ENCODE measurements around the gene PROK2. TPM values are rescaled to one million over a fixed set of nuclear protein-coding genes. Genes with fewer than 3 reads are reported as not detected.

PROK2 gene
- total and polyA plus RNA-seq, 4 donors = 0.14 to 2.0 (median 0.33) TPM; not detected in 1

GRCh38 chr3:71810056-71810455 is 25.1 kb upstream of the PROK2 start:
- H3K27me3 ChIP-seq (ENCODE audit: control insufficient read depth, insufficient read depth, low read length) = no peaks in the 10 kb centered on the region
- no peak overlapping the region for H3K27ac ChIP-seq (ENCODE audit: low read depth, low read length)
- H3K4me3 ChIP-seq (ENCODE audit: low read depth, low read length) = no peak overlapping the region
- H3K4me1 ChIP-seq (ENCODE audit: control insufficient read depth, insufficient read depth, low read length) = no peaks in the 10 kb centered on the region
- H3K36me3 ChIP-seq (ENCODE audit: control insufficient read depth, insufficient read depth, low read length) = no peaks in the 10 kb centered on the region
- 80% methylated on average over 3 of the region's 3 CpGs for WGBS (ENCODE audit: insufficient coverage)
- DNase-seq (ENCODE audit: low read depth in 4 of 6, low spot score in 6 of 6) = no peak
- no peaks in the 10 kb centered on the region for H3K9me3 ChIP-seq (ENCODE audit: control insufficient read depth, insufficient read depth, low read length)

GRCh38 chr3:71809321-71810026 is 24.5 kb upstream of the PROK2 start:
- Histone ChIP-seq H3K4me1 (ENCODE audit: control insufficient read depth, insufficient read depth, low read length) (no peaks in the 10 kb centered on the region), H3K27ac (ENCODE audit: low read depth, low read length) (no peak overlapping the region), H3K27me3 (ENCODE audit: control insufficient read depth, insufficient read depth, low read length) (no peaks in the 10 kb centered on the region), H3K4me3 (ENCODE audit: low read depth, low read length) (no peak overlapping the region), H3K9me3 (ENCODE audit: control insufficient read depth, insufficient read depth, low read length) (no peaks in the 10 kb centered on the region), H3K36me3 (ENCODE audit: control insufficient read depth, insufficient read depth, low read length) (no peaks in the 10 kb centered on the region)
- DNase-seq (ENCODE audit: low read depth in 4 of 6, low spot score in 6 of 6) = no peak
- WGBS (ENCODE audit: insufficient coverage) = 89% methylated on average over 6 of the region's 6 CpGs

DNA sequence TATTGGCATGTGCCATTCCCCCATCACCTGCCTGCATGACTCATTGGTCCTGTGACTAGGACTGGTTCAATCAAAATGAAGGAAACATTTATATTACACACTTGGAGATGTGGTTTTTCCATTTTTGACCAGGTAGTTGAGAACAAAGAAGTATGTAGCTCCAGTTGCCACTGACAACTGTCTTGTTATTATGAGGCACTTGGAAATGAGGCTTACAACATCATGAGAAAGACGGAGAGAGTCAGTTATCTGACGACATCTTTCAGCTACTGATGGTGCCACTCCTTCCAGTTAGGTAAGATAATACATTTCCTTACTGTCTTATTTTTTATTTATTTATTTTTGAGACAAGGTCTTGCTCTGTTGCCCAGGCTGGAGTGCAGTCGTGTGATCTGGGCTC is 21.8 kb upstream of the PROK2 start:
- no peaks in the 10 kb centered on the region for H3K9me3 ChIP-seq (ENCODE audit: control insufficient read depth, insufficient read depth, low read length)
- 88% methylated on average over 1 of the region's 3 CpGs for WGBS (ENCODE audit: insufficient coverage)

GRCh38 chr3:71805691-71806090 is 20.7 kb upstream of the PROK2 start:
- no peaks in the 10 kb centered on the region for H3K4me1 ChIP-seq (ENCODE audit: control insufficient read depth, insufficient read depth, low read length)
- no peak overlapping the region for H3K27ac ChIP-seq (ENCODE audit: low read depth, low read length)
- peaks cover 2% of the 10 kb centered on the region for H3K27me3 ChIP-seq (ENCODE audit: control insufficient read depth, insufficient read depth, low read length)
- no peaks in the 10 kb centered on the region for H3K9me3 ChIP-seq (ENCODE audit: control insufficient read depth, insufficient read depth, low read length)
- H3K4me3 ChIP-seq (ENCODE audit: low read depth, low read length) = no peak overlapping the region
- DNase-seq (ENCODE audit: low read depth in 4 of 6, low spot score in 6 of 6) = no peak
- WGBS (ENCODE audit: insufficient coverage) = 100% methylated on average over 1 of the region's 2 CpGs
- H3K36me3 ChIP-seq (ENCODE audit: control insufficient read depth, insufficient read depth, low read length) = no peaks in the 10 kb centered on the region

More for the DNA sequence above, 21.8 kb upstream of the PROK2 start:
- Histone ChIP-seq H3K4me1 (ENCODE audit: control insufficient read depth, insufficient read depth, low read length) (no peaks in the 10 kb centered on the region), H3K27ac (ENCODE audit: low read depth, low read length) (no peak overlapping the region), H3K4me3 (ENCODE audit: low read depth, low read length) (no peak overlapping the region), H3K36me3 (ENCODE audit: control insufficient read depth, insufficient read depth, low read length) (no peaks in the 10 kb centered on the region), H3K27me3 (ENCODE audit: control insufficient read depth, insufficient read depth, low read length) (peaks cover 2% of the 10 kb centered on the region)
- DNase-seq (ENCODE audit: low read depth in 4 of 6, low spot score in 6 of 6) = no peak

DNA sequence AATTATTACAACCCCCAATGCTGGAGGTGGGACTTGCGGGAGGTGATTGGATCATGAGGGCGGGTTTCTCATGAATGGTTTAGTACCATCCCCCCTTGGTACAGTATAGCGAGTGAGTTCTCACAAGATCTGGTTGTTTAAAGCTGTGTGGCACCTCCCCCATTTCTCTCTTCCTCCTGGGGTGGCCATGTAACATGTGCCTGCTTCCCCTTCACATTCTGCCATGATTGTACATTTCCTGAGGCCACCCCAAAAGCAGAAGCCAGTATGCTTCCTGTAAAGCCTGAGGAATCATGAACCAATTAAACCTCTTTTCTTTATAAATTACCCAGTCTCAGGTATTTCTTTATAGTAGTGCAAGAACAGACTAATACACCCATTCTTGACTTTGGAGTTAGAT is 20.3 kb upstream of the PROK2 start:
- H3K9me3 ChIP-seq (ENCODE audit: control insufficient read depth, insufficient read depth, low read length) = no peaks in the 10 kb centered on the region
- H3K36me3 ChIP-seq (ENCODE audit: control insufficient read depth, insufficient read depth, low read length) = no peaks in the 10 kb centered on the region
- peaks cover 2% of the 10 kb centered on the region for H3K27me3 ChIP-seq (ENCODE audit: control insufficient read depth, insufficient read depth, low read length)
- no peak for DNase-seq (ENCODE audit: low read depth in 4 of 6, low spot score in 6 of 6)
- no CpG with 5 or more reads among the region's 3 CpGs for WGBS (ENCODE audit: insufficient coverage)
- no peak overlapping the region for H3K4me3 ChIP-seq (ENCODE audit: low read depth, low read length)
- H3K4me1 ChIP-seq (ENCODE audit: control insufficient read depth, insufficient read depth, low read length) = no peaks in the 10 kb centered on the region
- no peak overlapping the region for H3K27ac ChIP-seq (ENCODE audit: low read depth, low read length)

- WGBS (ENCODE audit: insufficient coverage) = 87% methylated on average over 3 of the region's 3 CpGs
Observed at GRCh38 chr3:71803248-71803647, 18.3 kb upstream of the PROK2 start.

GRCh38 chr3:71801986-71802385 is 17.0 kb upstream of the PROK2 start:
- no CpG with 5 or more reads among the region's 2 CpGs for WGBS (ENCODE audit: insufficient coverage)

More at GRCh38 chr3:71803248-71803647, 18.3 kb upstream of the PROK2 start:
- no peak for DNase-seq (ENCODE audit: low read depth in 4 of 6, low spot score in 6 of 6)
- Histone ChIP-seq H3K4me3 (ENCODE audit: low read depth, low read length) (no peak overlapping the region), H3K4me1 (ENCODE audit: control insufficient read depth, insufficient read depth, low read length) (no peaks in the 10 kb centered on the region), H3K27ac (ENCODE audit: low read depth, low read length) (no peak overlapping the region), H3K27me3 (ENCODE audit: control insufficient read depth, insufficient read depth, low read length) (peaks cover 2% of the 10 kb centered on the region), H3K36me3 (ENCODE audit: control insufficient read depth, insufficient read depth, low read length) (no peaks in the 10 kb centered on the region), H3K9me3 (ENCODE audit: control insufficient read depth, insufficient read depth, low read length) (no peaks in the 10 kb centered on the region)

DNA sequence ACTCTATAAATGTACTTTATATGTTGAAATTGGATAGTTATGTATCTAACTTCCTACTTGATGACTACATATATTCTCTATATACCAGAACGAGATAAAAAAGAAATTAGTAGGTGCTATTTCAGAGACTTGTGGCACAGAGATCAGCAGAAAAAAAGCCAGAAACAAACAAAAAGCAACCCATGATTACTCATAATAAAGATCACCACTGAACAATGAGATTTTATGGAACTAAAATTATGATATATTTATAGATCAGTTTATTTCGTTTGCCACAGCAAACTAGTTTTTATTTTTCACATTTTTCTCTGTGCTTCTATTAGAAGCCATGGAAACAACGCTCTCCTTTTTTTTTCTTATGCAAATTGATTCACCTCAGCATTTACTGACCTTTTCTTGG is 15.1 kb upstream of the PROK2 start:
- WGBS (ENCODE audit: insufficient coverage) = no CpG with 5 or more reads among the region's 3 CpGs
- H3K4me3 ChIP-seq (ENCODE audit: low read depth, low read length) = no peak overlapping the region
- H3K27me3 ChIP-seq (ENCODE audit: control insufficient read depth, insufficient read depth, low read length) = peaks cover 2% of the 10 kb centered on the region
- H3K27ac ChIP-seq (ENCODE audit: low read depth, low read length) = no peak overlapping the region
- no peaks in the 10 kb centered on the region for H3K4me1 ChIP-seq (ENCODE audit: control insufficient read depth, insufficient read depth, low read length)
- no peaks in the 10 kb centered on the region for H3K9me3 ChIP-seq (ENCODE audit: control insufficient read depth, insufficient read depth, low read length)
- H3K36me3 ChIP-seq (ENCODE audit: control insufficient read depth, insufficient read depth, low read length) = no peaks in the 10 kb centered on the region
- DNase-seq (ENCODE audit: low read depth in 4 of 6, low spot score in 6 of 6) = no peak

More at GRCh38 chr3:71801986-71802385, 17.0 kb upstream of the PROK2 start:
- Histone ChIP-seq H3K4me1 (ENCODE audit: control insufficient read depth, insufficient read depth, low read length) (no peaks in the 10 kb centered on the region), H3K4me3 (ENCODE audit: low read depth, low read length) (no peak overlapping the region), H3K36me3 (ENCODE audit: control insufficient read depth, insufficient read depth, low read length) (no peaks in the 10 kb centered on the region), H3K27me3 (ENCODE audit: control insufficient read depth, insufficient read depth, low read length) (peaks cover 2% of the 10 kb centered on the region), H3K27ac (ENCODE audit: low read depth, low read length) (no peak overlapping the region), H3K9me3 (ENCODE audit: control insufficient read depth, insufficient read depth, low read length) (no peaks in the 10 kb centered on the region)
- no peak for DNase-seq (ENCODE audit: low read depth in 4 of 6, low spot score in 6 of 6)

- Histone ChIP-seq H3K27me3 (ENCODE audit: control insufficient read depth, insufficient read depth, low read length) (peaks cover 2% of the 10 kb centered on the region), H3K9me3 (ENCODE audit: control insufficient read depth, insufficient read depth, low read length) (no peaks in the 10 kb centered on the region), H3K4me1 (ENCODE audit: control insufficient read depth, insufficient read depth, low read length) (no peaks in the 10 kb centered on the region), H3K36me3 (ENCODE audit: control insufficient read depth, insufficient read depth, low read length) (no peaks in the 10 kb centered on the region), H3K4me3 (ENCODE audit: low read depth, low read length) (no peak overlapping the region), H3K27ac (ENCODE audit: low read depth, low read length) (no peak overlapping the region)
- DNase-seq (ENCODE audit: low read depth in 4 of 6, low spot score in 6 of 6) = no peak
- 68% methylated on average over 5 of the region's 7 CpGs for WGBS (ENCODE audit: insufficient coverage)
Observed at GRCh38 chr3:71797455-71797854, 12.5 kb upstream of the PROK2 start.

GRCh38 chr3:71796290-71796689 is 11.3 kb upstream of the PROK2 start:
- Histone ChIP-seq H3K4me1 (ENCODE audit: control insufficient read depth, insufficient read depth, low read length) (no peaks in the 10 kb centered on the region), H3K4me3 (ENCODE audit: low read depth, low read length) (no peak overlapping the region), H3K36me3 (ENCODE audit: control insufficient read depth, insufficient read depth, low read length) (no peaks in the 10 kb centered on the region), H3K27ac (ENCODE audit: low read depth, low read length) (no peak overlapping the region), H3K27me3 (ENCODE audit: control insufficient read depth, insufficient read depth, low read length) (no peaks in the 10 kb centered on the region), H3K9me3 (ENCODE audit: control insufficient read depth, insufficient read depth, low read length) (no peaks in the 10 kb centered on the region)
- WGBS (ENCODE audit: insufficient coverage) = 50% methylated on average over 1 of the region's 3 CpGs
- DNase-seq (ENCODE audit: low read depth in 4 of 6, low spot score in 6 of 6) = peak in 2 of 6 donors; percentile 5 to 75
